K562 (cell line): ENCODE measurements around the gene DNAH8. TPM values are rescaled to one million over a fixed set of nuclear protein-coding genes. Genes with fewer than 3 reads are reported as not detected.
A peak's percentile ranks its signal among the peaks of the same experiment; 100 is the strongest.

ENCODE experiments used
- CBX8 ChIP-seq: fragments of 200-600 bp; sonication (generic); IDR thresholded peaks from 2 replicates; pipeline ENCODE4 v1.6.1; 2012; ENCODE audit warnings: borderline replicate concordance, mixed run types, low read depth, mild to moderate bottlenecking, moderate library complexity, mixed read lengths, low read length, control low read depth, inconsistent platforms; ENCODE audit not compliant: poor library complexity, severe bottlenecking; ENCODE audit errors: extremely low read depth
- FIP1L1 ChIP-seq: fragments of 200-400 bp; formaldehyde crosslinking; IDR thresholded peaks from 2 replicates; pipeline ENCODE4 v1.6.1; 2018; ENCODE audit warnings: mild to moderate bottlenecking, low read depth, low read length; ENCODE audit not compliant: poor library complexity, severe bottlenecking
- GABPB1 ChIP-seq: sonication (generic); formaldehyde crosslinking; IDR thresholded peaks from 2 replicates; pipeline ENCODE4 v1.8.0; 2022; ENCODE audit warnings: mild to moderate bottlenecking, missing genetic modification reagents
- ILF3 ChIP-seq: fragments of 450-650 bp; IDR thresholded peaks from 2 replicates; pipeline ENCODE4 v1.6.1; 2018; ENCODE audit warnings: antibody characterized with exemption, mild to moderate bottlenecking, moderate library complexity, borderline replicate concordance
- MCM3 ChIP-seq: fragments of 450-650 bp; IDR thresholded peaks from 2 replicates; pipeline ENCODE4 v1.6.1; 2016
- NFIC ChIP-seq: fragments of 450-650 bp; IDR thresholded peaks from 2 replicates; pipeline ENCODE4 v1.6.1; 2017; ENCODE audit warnings: mild to moderate bottlenecking, inconsistent platforms
- polyA plus RNA-seq, 8 experiments: library from polyadenylated mRNA; depleted of rRNA in 4 of 8; stranded (reverse) in 5 of 8; unstranded in 3 of 8; fragments of >200 nt; fragmentation: Nextera tagmentation in 2 of 8; fragmentation: Illumina TruSeq in 1 of 8; extraction: Ambion mirVana in 2 of 8; extraction: Trizol in 1 of 8; gene quantifications; 2 replicates each; pipeline versions ENCODE4 v1.2.1 to v1.2.3, GENCODE V29; 2011 to 2014; ENCODE audit warnings: inconsistent platforms in 1 of 8, missing spikeins in 1 of 8
- total RNA-seq, 7 experiments: library from RNA; depleted of rRNA in 6 of 7; stranded (reverse); fragments of >200 nt in 6 of 7; fragmentation: Illumina TruSeq in 2 of 7; extraction: Trizol in 2 of 7; gene quantifications; 2 replicates each; pipeline versions ENCODE4 v1.2.1 to v1.2.3, GENCODE V29; 2011 to 2021; ENCODE audit warnings: low replicate concordance in 1 of 7
- TF ChIP-seq, protein P1 (sequence below): fragments of 450-650 bp; IDR thresholded peaks from 2 replicates; pipeline ENCODE4 v1.6.1; 2014; ENCODE audit warnings: low read depth, mild to moderate bottlenecking, moderate library complexity, borderline replicate concordance
- TF ChIP-seq, protein P2 (sequence below): fragments of 200-400 bp; formaldehyde crosslinking; IDR thresholded peaks from 2 replicates; pipeline ENCODE4 v1.6.1; 2017; ENCODE audit warnings: mild to moderate bottlenecking, low read depth, low read length, moderate library complexity
- TF ChIP-seq, protein P3 (sequence below), 2 experiments: fragments of 450-650 bp; IDR thresholded peaks; 2 replicates each; pipeline ENCODE4 v1.6.1; 2016; ENCODE audit warnings: mild to moderate bottlenecking in 2 of 2, borderline replicate concordance in 1 of 2, low read depth in 1 of 2, moderate library complexity in 1 of 2
- TF ChIP-seq, protein P4 (sequence below): fragments of 450-650 bp; IDR thresholded peaks from 2 replicates; pipeline ENCODE4 v1.6.1; 2016
- TF ChIP-seq, protein P5 (sequence below): fragments of 250-450 bp; sonication (Bioruptor Pico); IDR thresholded peaks from 2 replicates; pipeline ENCODE4 v1.4.0; 2020; ENCODE audit warnings: mild to moderate bottlenecking, moderate library complexity, borderline replicate concordance

The DNAH8 gene
- total and polyA plus RNA-seq, 9 of the 15 experiments (the other 6 are each of a cell fraction or from before 2014, with no cell fraction given) = 1.2 to 4.2 (median 2.9) TPM

DNA sequence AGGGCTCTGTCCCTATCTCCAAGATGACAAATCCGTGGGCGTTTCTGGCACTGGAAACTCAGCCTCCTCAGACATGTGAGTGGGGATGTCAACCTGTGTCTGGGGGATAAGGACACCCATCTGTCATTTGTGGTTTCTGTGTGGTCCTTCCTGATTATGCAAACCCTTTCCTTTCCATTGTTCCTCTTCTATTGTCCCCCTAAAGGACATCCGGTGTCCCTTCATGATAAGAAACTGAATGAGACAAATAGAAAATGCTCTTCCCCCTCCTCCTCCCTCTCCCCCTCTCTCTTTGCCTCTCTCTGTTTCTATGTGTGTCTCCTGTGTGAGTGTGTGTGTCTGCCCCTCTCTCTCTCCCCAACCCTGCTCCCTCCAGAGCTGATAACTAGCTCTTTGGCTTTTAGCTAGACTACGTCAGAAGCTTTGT lies 322.0 kb downstream of the DNAH8 start (continued):
- TF ChIP-seq GABPB1 = peak; percentile 57; the same call in 1 of the 2 replicates
- TF ChIP-seq, protein P1, sequence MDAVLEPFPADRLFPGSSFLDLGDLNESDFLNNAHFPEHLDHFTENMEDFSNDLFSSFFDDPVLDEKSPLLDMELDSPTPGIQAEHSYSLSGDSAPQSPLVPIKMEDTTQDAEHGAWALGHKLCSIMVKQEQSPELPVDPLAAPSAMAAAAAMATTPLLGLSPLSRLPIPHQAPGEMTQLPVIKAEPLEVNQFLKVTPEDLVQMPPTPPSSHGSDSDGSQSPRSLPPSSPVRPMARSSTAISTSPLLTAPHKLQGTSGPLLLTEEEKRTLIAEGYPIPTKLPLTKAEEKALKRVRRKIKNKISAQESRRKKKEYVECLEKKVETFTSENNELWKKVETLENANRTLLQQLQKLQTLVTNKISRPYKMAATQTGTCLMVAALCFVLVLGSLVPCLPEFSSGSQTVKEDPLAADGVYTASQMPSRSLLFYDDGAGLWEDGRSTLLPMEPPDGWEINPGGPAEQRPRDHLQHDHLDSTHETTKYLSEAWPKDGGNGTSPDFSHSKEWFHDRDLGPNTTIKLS = no peak
- TF ChIP-seq ILF3 = no peak
- TF ChIP-seq CBX8 = no peak
- TF ChIP-seq, protein P2, sequence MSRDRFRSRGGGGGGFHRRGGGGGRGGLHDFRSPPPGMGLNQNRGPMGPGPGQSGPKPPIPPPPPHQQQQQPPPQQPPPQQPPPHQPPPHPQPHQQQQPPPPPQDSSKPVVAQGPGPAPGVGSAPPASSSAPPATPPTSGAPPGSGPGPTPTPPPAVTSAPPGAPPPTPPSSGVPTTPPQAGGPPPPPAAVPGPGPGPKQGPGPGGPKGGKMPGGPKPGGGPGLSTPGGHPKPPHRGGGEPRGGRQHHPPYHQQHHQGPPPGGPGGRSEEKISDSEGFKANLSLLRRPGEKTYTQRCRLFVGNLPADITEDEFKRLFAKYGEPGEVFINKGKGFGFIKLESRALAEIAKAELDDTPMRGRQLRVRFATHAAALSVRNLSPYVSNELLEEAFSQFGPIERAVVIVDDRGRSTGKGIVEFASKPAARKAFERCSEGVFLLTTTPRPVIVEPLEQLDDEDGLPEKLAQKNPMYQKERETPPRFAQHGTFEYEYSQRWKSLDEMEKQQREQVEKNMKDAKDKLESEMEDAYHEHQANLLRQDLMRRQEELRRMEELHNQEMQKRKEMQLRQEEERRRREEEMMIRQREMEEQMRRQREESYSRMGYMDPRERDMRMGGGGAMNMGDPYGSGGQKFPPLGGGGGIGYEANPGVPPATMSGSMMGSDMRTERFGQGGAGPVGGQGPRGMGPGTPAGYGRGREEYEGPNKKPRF = no peak
- TF ChIP-seq, protein P3, sequence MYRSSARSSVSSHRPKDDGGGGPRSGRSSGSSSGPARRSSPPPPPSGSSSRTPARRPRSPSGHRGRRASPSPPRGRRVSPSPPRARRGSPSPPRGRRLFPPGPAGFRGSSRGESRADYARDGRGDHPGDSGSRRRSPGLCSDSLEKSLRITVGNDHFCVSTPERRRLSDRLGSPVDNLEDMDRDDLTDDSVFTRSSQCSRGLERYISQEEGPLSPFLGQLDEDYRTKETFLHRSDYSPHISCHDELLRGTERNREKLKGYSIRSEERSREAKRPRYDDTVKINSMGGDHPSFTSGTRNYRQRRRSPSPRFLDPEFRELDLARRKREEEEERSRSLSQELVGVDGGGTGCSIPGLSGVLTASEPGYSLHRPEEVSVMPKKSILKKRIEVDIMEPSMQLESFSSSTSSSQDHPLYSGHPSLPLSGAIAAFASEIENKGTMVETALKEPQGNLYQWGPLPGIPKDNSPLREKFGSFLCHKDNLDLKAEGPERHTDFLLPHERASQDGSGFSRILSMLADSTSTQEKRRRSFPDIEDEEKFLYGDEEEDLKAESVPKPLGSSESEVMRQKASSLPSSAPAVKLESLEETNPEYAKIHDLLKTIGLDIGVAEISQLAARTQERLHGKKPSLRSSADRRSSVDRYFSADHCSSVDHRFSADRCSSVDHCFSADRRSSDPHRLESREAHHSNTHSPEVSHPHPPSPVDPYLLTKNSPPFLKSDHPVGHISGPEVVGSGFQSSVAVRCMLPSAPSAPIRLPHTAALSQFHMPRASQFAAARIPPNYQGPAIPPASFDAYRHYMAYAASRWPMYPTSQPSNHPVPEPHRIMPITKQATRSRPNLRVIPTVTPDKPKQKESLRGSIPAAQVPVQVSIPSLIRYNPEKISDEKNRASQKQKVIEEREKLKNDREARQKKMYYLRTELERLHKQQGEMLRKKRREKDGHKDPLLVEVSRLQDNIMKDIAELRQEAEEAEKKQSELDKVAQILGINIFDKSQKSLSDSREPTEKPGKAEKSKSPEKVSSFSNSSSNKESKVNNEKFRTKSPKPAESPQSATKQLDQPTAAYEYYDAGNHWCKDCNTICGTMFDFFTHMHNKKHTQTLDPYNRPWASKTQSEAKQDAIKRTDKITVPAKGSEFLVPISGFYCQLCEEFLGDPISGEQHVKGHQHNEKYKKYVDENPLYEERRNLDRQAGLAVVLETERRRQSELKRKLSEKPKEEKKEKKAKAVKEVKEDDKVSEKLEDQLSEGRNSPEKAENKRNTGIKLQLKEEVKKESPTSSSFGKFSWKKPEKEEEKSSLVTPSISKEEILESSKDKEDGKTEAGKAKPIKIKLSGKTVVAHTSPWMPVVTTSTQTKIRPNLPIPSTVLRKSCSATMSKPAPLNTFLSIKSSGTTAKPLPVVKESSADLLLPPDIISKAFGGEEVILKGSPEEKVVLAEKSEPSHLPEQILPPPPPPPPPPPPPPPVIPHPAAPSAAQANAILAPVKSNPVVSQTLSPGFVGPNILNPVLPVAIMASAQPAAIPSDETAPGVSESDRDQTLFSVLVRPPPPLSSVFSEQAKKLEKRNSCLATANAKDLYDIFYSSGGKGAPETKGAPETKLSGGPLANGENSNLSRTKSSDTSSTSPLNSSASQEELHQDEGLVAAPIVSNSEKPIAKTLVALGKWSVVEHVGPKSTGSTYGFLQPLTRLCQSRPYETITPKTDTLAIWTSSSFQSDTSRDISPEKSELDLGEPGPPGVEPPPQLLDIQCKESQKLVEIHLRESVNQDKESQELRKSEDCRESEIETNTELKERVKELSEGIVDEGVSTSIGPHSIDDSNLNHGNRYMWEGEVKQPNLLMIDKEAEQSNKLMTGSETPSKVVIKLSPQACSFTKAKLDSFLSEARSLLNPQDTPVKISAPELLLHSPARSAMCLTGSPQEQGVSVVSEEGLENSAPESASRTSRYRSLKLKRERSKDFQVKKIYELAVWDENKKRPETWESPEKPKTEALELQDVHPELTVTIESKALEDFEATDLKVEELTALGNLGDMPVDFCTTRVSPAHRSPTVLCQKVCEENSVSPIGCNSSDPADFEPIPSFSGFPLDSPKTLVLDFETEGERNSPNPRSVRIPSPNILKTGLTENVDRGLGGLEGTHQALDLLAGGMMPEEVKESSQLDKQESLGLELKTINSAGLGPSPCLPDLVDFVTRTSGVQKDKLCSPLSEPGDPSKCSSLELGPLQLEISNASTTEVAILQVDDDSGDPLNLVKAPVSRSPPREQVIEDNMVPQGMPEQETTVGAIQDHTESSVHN (IDR thresholded peaks at IDR 0.05; ENCODE audit: borderline replicate concordance in 1 of 2, low read depth in 1 of 2) = no peak
- TF ChIP-seq NFIC = peak; percentile 81
- no peak for TF ChIP-seq FIP1L1
- no peak for TF ChIP-seq MCM3
- TF ChIP-seq, protein P4, sequence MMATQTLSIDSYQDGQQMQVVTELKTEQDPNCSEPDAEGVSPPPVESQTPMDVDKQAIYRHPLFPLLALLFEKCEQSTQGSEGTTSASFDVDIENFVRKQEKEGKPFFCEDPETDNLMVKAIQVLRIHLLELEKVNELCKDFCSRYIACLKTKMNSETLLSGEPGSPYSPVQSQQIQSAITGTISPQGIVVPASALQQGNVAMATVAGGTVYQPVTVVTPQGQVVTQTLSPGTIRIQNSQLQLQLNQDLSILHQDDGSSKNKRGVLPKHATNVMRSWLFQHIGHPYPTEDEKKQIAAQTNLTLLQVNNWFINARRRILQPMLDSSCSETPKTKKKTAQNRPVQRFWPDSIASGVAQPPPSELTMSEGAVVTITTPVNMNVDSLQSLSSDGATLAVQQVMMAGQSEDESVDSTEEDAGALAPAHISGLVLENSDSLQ = peak; percentile 60
- TF ChIP-seq, protein P5, sequence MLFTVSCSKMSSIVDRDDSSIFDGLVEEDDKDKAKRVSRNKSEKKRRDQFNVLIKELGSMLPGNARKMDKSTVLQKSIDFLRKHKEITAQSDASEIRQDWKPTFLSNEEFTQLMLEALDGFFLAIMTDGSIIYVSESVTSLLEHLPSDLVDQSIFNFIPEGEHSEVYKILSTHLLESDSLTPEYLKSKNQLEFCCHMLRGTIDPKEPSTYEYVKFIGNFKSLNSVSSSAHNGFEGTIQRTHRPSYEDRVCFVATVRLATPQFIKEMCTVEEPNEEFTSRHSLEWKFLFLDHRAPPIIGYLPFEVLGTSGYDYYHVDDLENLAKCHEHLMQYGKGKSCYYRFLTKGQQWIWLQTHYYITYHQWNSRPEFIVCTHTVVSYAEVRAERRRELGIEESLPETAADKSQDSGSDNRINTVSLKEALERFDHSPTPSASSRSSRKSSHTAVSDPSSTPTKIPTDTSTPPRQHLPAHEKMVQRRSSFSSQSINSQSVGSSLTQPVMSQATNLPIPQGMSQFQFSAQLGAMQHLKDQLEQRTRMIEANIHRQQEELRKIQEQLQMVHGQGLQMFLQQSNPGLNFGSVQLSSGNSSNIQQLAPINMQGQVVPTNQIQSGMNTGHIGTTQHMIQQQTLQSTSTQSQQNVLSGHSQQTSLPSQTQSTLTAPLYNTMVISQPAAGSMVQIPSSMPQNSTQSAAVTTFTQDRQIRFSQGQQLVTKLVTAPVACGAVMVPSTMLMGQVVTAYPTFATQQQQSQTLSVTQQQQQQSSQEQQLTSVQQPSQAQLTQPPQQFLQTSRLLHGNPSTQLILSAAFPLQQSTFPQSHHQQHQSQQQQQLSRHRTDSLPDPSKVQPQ (CRISPR knock-in tag) = no peak
